NOMO-1 (cell line): ENCODE data around the gene HIPK4.
"Not testable (repeated sequence)": the region's sequence is repeated elsewhere in the genome, so short reads cannot be mapped to it uniquely, and the experiment has no call there.

ENCODE experiments used
- DNase-seq, 2 experiments: peaks; one replicate each; lab custom pipeline; 2025; ENCODE audit not compliant: unreplicated experiment in 2 of 2; lab: John Stamatoyannopoulos, UW

Gene HIPK4

GRCh38 chr19:40341601-40342482 lies 48.1 kb downstream of the HIPK4 start:
- DNase-seq: no peak

- peak in 1 of 2 experiments; percentile 27 for DNase-seq
Observed at GRCh38 chr19:40339018-40339728, 50.8 kb downstream of the HIPK4 start.

GRCh38 chr19:40337594-40337993 lies 52.4 kb downstream of the HIPK4 start:
- DNase-seq: no peak

GRCh38 chr19:40337107-40337506 lies 52.9 kb downstream of the HIPK4 start:
- DNase-seq: no peak

GRCh38 chr19:40336601-40336900 lies 53.4 kb downstream of the HIPK4 start:
- no peak for DNase-seq

- no peak for DNase-seq
Observed at GRCh38 chr19:40335855-40336600, 54.0 kb downstream of the HIPK4 start.

GRCh38 chr19:40335101-40335500 lies 54.9 kb downstream of the HIPK4 start:
- DNase-seq: no peak

GRCh38 chr19:40333083-40333482 lies 56.9 kb downstream of the HIPK4 start:
- not testable (repeated sequence) for DNase-seq

GRCh38 chr19:40332669-40333068 lies 57.3 kb downstream of the HIPK4 start:
- DNase-seq: no peak

- peak; percentile 52 to 74 for DNase-seq
Observed at GRCh38 chr19:40331052-40331451, 58.9 kb downstream of the HIPK4 start.
